ENCODE measurements around the gene NCOA6.

GRCh38 chr20:34825530-34826362 is at the start of gene NCOA6:
- TF ChIP-seq EZH2 (IDR thresholded peaks at IDR 0.05; ENCODE audit: borderline replicate concordance, low read length) (no peak), CTCF (IDR thresholded peaks at IDR 0.05; ENCODE audit: low read length) (no peak)
